ENCODE data around the gene VPS41.
A peak's percentile ranks its signal among the peaks of the same experiment; 100 is the strongest.
"Not testable (repeated sequence)": the region's sequence is repeated elsewhere in the genome, so short reads cannot be mapped to it uniquely, and the experiment has no call there.

VPS41 gene

GRCh38 chr7:38908759-38909335 is at the start of gene VPS41:
Gene VPS41 (minus strand): TSS chr7:38909191. CDS start chr7:38909174, 17 bp downstream.
- peak; percentile 69 to 70 for DNase-seq

DNA sequence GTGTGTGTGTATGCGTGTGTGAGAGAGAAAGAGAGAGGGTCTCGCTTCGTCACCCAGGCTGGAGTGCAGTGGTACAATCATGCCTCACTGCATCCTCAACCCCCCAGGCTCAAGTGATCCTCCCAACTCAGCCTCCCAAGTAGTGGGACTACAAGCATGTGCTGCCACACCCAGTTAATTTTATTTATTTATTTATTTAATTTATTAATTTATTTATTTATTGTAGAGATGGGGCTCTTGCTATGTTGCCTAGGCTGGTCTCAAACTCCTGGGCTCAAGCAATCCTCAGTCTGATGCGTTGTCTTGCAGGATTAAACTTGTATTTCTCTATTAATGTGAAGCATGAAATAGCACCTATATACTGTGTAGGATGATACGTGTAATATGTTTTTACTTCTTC is 46.9 kb upstream of the VPS41 start:
- DNase-seq, result no peak

- no peak for DNase-seq
These were observed 45.0 kb upstream of the VPS41 start for GRCh38 chr7:38953971-38954370.

- DNase-seq, result no peak
These were observed 44.2 kb upstream of the VPS41 start for GRCh38 chr7:38953227-38953626.

DNA sequence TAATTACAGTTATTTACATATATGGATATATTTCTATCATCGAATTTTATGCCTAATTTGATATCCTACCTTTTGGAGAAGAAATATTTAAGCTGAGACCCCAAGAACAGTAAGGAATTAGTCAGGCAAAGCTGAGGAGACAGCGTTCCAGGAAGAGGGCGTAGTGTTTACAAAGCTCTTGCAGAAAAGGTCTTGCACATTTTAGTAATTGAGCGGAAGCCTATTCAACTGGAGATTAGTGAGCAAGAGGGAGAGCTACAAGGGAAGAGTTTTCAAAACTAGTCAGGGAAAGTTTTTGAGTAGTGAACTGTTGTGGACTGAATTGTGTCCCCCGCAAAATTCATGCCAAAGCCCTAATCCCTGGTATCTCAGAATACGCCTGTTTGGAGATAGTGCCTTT is 42.2 kb upstream of the VPS41 start:
- no peak for DNase-seq

- no peak for DNase-seq
These were observed 41.3 kb upstream of the VPS41 start for GRCh38 chr7:38950309-38950708.

DNA sequence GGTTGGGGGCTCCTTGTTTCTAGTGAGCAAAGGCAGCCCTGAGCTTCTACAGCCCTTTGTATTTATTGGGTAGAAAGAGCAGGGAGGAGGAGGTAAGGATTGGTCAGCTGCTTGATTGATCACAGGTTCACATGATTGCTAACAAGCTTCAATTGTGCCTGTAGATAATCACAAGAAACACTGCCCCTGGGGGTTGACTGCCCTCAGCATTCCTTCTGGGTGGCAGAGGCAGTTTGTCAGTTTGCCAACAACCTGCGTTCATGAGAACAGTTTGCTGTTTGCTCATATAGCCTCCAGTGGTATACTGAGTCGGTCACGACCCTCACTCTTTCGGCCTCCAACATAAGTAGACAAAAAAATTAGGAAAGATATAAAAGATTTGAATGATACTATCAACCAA is 38.5 kb upstream of the VPS41 start:
- DNase-seq, result not testable (repeated sequence)

DNA sequence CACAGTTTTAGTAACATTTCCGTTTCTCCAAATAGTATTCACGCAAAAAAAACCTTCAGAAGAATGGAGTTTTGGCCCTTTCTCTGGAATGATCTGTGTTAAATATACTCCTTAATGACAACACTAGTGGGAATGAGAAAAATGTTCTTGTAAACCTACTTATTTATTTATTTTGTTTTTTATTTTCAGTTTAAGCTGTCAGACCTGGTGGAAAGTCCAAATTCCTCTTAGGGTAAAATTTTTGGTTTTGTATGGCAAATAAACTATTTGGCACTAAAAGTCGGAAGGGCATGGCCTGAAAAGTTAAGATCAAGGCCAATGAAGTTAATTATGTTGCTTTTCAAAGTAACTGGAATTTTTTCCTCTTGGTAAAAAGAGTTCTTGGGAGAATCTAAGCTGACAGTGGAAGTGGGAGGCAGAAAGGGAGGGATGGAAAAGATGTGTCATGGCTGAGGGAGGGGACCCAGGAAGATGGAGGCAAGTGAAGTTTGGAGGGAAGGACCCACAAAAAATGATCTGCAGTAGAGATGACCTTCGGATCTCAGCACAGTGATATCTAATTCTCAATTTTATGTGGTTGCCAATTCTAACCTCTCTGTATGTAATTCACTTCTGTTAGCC is 33.5 kb upstream of the VPS41 start:
- no peak for DNase-seq

DNA sequence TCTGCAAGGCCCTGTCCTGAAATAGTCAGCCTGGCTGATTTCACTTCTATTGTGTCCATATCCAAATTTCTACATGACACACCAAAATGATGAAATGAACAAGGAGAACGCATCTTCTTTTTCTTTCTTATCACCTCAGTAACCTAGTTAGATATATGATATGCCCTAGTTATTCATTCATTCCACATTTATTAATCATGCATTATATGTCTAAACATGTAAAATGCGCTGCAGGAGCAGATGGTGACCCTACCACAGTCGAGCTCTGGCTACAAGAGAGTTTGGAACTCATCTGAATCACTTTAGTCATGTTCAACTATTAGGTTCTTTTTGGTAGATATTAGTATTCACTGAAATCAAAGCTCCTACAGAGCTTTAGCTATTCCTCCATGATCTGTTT is 31.8 kb upstream of the VPS41 start:
- DNase-seq, result no peak

DNA sequence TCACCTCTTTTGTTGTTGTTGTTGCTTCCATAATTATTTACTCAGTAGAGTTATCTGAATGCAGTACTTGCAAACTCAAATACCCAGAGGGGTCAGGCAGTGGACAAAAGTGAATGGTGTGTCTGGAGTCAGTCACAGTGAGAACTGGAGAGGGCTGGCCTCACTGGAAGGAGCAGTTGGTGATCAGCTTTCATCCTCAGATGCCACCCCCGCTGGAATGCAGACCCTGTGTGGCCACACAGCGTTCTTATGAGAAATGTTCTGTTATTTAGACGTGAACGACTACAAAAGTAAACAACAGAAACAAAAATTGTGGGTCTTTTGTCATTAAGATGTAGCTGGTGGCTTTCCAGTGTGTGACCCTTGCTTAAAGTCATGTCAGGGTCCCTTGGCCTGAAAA is 29.6 kb upstream of the VPS41 start:
- no peak for DNase-seq

DNA sequence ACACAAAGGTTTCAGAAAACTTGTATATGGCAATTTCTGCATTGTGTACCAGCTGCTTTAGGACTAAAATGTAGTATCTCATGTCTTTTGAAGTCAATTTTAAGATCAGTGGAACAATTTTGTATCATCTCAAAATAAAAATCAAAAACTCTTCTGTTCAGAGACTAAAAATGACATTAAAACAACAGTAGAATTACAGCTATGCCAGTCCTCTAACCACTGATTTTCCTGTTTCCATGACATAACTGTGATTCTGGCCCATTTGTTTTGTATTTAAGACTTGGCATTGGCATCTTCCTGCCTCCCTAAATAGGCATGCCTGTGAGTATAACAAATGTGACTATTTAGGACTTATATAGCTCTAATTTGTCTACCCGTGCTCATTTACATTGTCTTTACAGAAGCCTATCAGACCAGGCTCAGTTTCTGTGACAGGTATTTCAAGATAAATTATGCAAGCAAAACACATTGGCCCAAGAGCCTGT is 29.1 kb upstream of the VPS41 start:
- DNase-seq, result no peak

DNA sequence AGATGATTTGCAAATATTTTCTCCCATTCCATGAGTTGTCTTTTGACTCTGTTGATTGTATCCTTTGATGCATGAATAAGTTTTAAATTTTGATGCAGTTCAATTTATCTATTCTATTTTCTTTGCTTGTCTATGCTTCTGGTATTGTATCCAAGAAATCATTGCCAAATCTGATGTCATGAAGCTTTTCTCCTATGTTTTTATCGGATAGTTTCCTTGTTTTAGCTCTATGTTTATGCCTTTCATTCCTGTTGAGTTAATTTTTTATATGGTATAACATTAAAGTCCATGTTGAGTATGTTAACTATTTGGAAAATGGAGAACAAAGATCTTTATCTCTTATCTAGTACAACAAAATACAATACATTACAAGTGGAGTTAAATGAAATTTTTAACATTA is 27.6 kb upstream of the VPS41 start:
- DNase-seq, result no peak

DNA sequence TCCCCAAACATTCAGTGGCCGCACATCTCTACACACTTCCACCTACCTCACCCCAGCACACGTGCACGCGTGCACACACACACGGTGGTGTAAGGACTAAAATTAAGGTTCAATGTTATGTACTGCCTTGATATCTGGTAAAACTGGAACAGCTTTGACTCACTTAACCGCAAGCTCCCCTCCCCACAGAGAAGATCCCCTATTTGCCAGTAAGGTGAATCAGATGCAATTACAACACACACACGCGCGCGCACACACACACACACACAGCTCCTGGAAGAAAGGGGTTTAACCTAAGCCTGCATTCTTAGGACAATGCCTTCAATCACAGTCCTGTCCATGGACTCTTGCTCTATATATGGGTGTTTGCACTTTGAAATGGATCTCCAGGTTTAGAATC is 25.5 kb upstream of the VPS41 start:
- no peak for DNase-seq

DNA sequence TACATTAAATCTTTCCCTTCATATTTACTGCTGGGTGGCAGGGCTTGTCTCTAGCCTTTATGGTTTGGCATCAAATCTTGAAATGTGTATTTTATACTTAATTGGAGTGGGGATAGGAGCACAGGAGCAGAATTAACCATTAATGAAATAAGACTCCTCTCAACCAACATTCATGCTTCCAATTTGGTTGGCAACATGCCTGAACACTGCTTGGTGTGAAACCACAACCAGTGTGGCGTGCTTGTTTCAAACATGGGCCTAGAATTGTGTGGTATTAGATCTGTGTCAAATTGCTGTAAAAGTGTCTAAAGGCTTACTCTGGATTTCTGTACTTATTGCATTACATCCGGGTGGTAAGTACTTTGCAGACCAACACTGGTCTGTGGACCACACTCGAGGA is 25.1 kb upstream of the VPS41 start:
- no peak for DNase-seq

DNA sequence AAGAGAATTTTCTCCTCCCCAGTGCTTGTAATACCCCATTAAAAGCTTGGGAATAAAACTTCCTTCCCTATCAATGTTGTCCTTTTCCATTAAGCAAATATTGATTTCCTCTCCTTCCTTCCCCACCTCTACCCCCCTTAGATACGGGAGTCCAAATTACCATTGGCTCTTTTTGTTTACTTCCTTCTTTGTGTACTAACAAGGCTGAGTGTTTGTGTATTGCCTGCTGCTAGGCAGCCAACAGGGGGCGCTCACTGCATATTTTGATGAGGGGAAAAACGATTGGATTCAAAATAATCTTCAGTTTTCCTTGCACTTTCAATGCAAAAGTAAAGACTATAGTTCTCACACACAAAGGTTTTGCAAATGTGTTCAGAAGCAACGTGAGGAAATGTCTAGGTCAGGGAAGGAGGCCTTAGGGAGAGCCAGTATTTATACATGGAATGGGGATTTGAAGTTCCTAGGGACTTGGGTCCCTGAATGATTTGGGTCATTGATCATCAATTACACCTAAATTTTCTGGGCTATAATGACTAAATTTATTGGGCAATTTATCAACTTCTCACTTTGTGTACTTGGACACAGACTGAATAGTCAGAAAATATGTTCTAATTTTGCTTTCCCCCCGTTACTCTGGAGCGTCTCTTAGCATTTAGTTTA is 23.6 kb upstream of the VPS41 start:
- DNase-seq, result peak; percentile 6 to 9

- DNase-seq, result no peak
These were observed 20.6 kb upstream of the VPS41 start for GRCh38 chr7:38929460-38930171.

- DNase-seq, result no peak
These were observed 19.5 kb upstream of the VPS41 start for GRCh38 chr7:38928506-38928905.

DNA sequence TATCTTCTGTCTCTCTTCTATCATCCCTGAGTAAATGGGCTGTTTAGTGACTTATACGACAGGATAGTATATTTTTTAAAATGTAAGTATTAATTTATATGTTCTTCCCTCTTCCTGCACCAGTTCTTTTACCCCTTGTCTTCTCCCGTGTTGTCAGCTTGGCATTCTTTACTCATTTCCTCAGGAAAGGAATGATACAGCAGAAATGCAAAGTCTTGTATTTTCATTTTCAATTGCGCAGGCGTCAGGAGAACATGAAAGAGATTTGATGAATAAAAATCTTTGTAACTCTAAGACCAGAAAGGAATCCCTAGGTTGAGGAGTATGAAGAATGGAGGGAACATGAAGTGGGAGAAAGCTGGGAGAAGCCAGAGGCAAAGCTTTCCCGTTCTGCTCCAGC is 18.8 kb upstream of the VPS41 start:
- DNase-seq, result no peak

GRCh38 chr7:38920731-38921130 is 11.7 kb upstream of the VPS41 start:
- no peak for DNase-seq

GRCh38 chr7:38916396-38916795 is 7.4 kb upstream of the VPS41 start:
- no peak for DNase-seq

DNA sequence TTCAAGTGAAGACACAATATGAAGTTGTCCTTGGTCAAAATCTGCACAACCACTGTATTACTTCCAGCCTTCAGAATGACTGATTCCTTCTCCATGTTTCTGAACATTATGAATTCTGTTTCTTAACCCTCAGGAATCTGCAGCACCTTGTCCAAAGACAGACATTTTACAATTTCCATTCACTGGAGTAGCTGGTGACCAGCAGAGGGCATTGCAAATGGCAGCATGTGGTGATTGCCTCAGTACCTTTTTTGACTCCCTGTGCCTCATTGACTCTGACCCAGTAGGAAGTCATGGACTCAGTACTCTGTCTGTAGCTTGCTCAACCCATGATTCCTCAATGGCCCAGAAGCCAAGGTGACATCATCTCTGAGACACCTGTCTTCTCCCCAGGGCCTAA is 879 bp upstream of the VPS41 start:
- no peak for DNase-seq

DNA sequence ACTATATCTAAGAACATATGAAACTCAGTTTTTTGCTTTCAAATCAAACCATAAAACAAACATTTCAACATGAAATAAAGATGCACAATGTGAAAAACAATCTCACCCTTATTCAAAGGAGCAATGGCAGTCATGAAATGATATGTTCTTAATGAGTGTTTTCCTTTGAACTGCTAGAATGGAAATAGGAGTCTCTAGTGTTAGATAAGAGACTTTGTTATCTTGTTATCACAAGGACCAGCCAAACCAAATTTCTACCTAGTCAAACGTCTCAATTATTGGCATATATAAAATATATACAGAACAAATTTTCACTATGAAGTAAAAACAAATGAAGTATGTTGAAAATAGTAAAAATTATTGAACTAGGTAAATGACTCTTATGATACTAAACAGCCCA is 1.2 kb downstream of the VPS41 start:
- no peak for DNase-seq

DNA sequence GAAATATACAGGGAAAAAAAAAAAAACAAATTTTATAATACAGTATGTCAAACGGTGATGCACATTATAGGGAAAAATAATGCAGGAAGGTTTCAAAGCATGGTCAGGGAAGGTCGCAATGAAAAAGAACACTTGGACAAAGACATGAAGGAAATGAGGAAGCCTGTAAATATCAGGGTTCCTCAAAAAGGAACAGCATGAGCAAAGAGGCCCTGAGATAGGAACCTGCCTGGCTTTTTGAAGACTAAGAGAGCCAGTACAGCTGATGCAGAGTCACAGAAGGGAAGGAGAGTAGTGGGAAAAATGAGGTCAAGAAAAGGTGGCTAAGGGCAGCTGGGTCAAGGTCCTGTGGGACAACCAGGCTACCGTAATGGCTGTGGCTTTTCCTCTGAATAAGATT is 1.9 kb downstream of the VPS41 start:
- no peak for DNase-seq
